Measurements from ENCODE around the gene POMT2.

GRCh38 chr14:77260631-77261030 lies 60.1 kb downstream of the POMT2 start:
- TF ChIP-seq, protein P1, sequence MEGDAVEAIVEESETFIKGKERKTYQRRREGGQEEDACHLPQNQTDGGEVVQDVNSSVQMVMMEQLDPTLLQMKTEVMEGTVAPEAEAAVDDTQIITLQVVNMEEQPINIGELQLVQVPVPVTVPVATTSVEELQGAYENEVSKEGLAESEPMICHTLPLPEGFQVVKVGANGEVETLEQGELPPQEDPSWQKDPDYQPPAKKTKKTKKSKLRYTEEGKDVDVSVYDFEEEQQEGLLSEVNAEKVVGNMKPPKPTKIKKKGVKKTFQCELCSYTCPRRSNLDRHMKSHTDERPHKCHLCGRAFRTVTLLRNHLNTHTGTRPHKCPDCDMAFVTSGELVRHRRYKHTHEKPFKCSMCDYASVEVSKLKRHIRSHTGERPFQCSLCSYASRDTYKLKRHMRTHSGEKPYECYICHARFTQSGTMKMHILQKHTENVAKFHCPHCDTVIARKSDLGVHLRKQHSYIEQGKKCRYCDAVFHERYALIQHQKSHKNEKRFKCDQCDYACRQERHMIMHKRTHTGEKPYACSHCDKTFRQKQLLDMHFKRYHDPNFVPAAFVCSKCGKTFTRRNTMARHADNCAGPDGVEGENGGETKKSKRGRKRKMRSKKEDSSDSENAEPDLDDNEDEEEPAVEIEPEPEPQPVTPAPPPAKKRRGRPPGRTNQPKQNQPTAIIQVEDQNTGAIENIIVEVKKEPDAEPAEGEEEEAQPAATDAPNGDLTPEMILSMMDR (IDR thresholded peaks at IDR 0.05): no peak
- TF ChIP-seq POLR2A (IDR thresholded peaks at IDR 0.05): no peak
